Measurements from ENCODE around the gene LPAR1.
"Not testable (repeated sequence)": the region's sequence is repeated elsewhere in the genome, so short reads cannot be mapped to it uniquely, and the experiment has no call there.

Gene LPAR1

GRCh38 chr9:111038331-111039230 is at the start of gene LPAR1:
LPAR1 (minus strand) TSS chr9:111038470; CDS start chr9:110972117, 66,353 bp downstream.
- no peak for DNase-seq

- DNase-seq, result no peak
Measured at GRCh38 chr9:111078391-111079038, 40.2 kb upstream of the LPAR1 start.

- no peak for DNase-seq
Measured at GRCh38 chr9:111076519-111076918, 38.2 kb upstream of the LPAR1 start.

GRCh38 chr9:111076042-111076441 is 37.8 kb upstream of the LPAR1 start:
- DNase-seq, result no peak

GRCh38 chr9:111074395-111074794 is 36.1 kb upstream of the LPAR1 start:
- no peak for DNase-seq

- DNase-seq, result no peak
Measured at GRCh38 chr9:111069183-111069582, 30.9 kb upstream of the LPAR1 start.

- no peak for DNase-seq
Measured at GRCh38 chr9:111068771-111069170, 30.5 kb upstream of the LPAR1 start.

- DNase-seq, result no peak
Measured at GRCh38 chr9:111068383-111068730, 30.1 kb upstream of the LPAR1 start.

GRCh38 chr9:111066468-111066867 is 28.2 kb upstream of the LPAR1 start:
- no peak for DNase-seq

GRCh38 chr9:111065414-111065813 is 27.1 kb upstream of the LPAR1 start:
- DNase-seq, result no peak

GRCh38 chr9:111064160-111064837 is 26.0 kb upstream of the LPAR1 start:
- DNase-seq, result no peak

- DNase-seq, result no peak
Measured at GRCh38 chr9:111063332-111063731, 25.1 kb upstream of the LPAR1 start.

GRCh38 chr9:111058166-111058565 is 19.9 kb upstream of the LPAR1 start:
- no peak for DNase-seq

- no peak for DNase-seq
Measured at GRCh38 chr9:111056538-111056937, 18.3 kb upstream of the LPAR1 start.

GRCh38 chr9:111052791-111053190 is 14.5 kb upstream of the LPAR1 start:
- DNase-seq, result no peak

- DNase-seq, result no peak
Measured at GRCh38 chr9:111051400-111051799, 13.1 kb upstream of the LPAR1 start.

- DNase-seq, result no peak
Measured at GRCh38 chr9:111050819-111051218, 12.5 kb upstream of the LPAR1 start.

GRCh38 chr9:111047287-111047686 is 9.0 kb upstream of the LPAR1 start:
- not testable (repeated sequence) for DNase-seq

- no peak for DNase-seq
Measured at GRCh38 chr9:111041902-111042301, 3.6 kb upstream of the LPAR1 start.

- no peak for DNase-seq
Measured at GRCh38 chr9:111040494-111040893, 2.2 kb upstream of the LPAR1 start.

GRCh38 chr9:111039231-111039906 is 1.1 kb upstream of the LPAR1 start:
- peak; percentile 51 for DNase-seq

- DNase-seq, result peak; percentile 1
Measured at GRCh38 chr9:111037708-111038330, 451 bp downstream of the LPAR1 start.

- no peak for DNase-seq
Measured at GRCh38 chr9:111037356-111037707, 938 bp downstream of the LPAR1 start.

Measured in NCI-H748 treated with DMSO at 0.1 percent for 48 hours (cell line).